Muscle layer of duodenum (tissue), 2 donors: ENCODE data around the gene UBE2E1.
"Not testable (repeated sequence)": the region's sequence is repeated elsewhere in the genome, so short reads cannot be mapped to it uniquely, and the experiment has no call there.

Source experiments
- H3K27ac ChIP-seq: one replicate; pipeline ENCODE4 v1.7.0; 2013; ENCODE audit warnings: mild to moderate bottlenecking, low read length
- H3K27me3 ChIP-seq: one replicate; pipeline ENCODE4 v1.7.0; 2013; ENCODE audit warnings: low read depth, mild to moderate bottlenecking, control low read depth, low read length
- H3K36me3 ChIP-seq, 2 donors: one replicate each; pipeline ENCODE4 v1.7.0; 2013; ENCODE audit warnings: low read length in 2 of 2, control low read depth in 1 of 2, mild to moderate bottlenecking in 1 of 2; ENCODE audit not compliant: insufficient read depth in 2 of 2, control insufficient read depth in 1 of 2
- H3K4me1 ChIP-seq, 2 donors: one replicate each; pipeline ENCODE4 v1.7.0; 2013; ENCODE audit warnings: low read length in 2 of 2, mild to moderate bottlenecking in 2 of 2, control low read depth in 1 of 2, moderate library complexity in 1 of 2; ENCODE audit not compliant: insufficient read depth in 2 of 2, control insufficient read depth in 1 of 2
- H3K4me3 ChIP-seq, 2 donors: one replicate each; pipeline ENCODE4 v1.7.0; 2013; ENCODE audit warnings: low read length in 2 of 2, low read depth in 1 of 2, mild to moderate bottlenecking in 1 of 2
- H3K9me3 ChIP-seq, 2 donors: one replicate each; pipeline ENCODE4 v1.7.0; 2013; ENCODE audit warnings: low read length in 2 of 2, control low read depth in 1 of 2, mild to moderate bottlenecking in 1 of 2; ENCODE audit not compliant: control insufficient read depth in 1 of 2
- donor health status: healthy.

UBE2E1 gene

GRCh38 chr3:23835802-23836201 is 30.0 kb downstream of the UBE2E1 start:
- Histone ChIP-seq H3K27me3 (no peaks in the 10 kb centered on the region), H3K9me3 (no peaks in the 10 kb centered on the region), H3K36me3 (no peaks in the 10 kb centered on the region), H3K27ac (no peak overlapping the region), H3K4me1 (peaks cover 11 to 24% of the 10 kb centered on the region in 2 donors), H3K4me3 (no peak overlapping the region)

GRCh38 chr3:23836536-23837230 is 30.9 kb downstream of the UBE2E1 start:
- Histone ChIP-seq H3K4me3 (no peak overlapping the region), H3K36me3 (no peaks in the 10 kb centered on the region), H3K27me3 (no peaks in the 10 kb centered on the region), H3K27ac (no peak overlapping the region), H3K9me3 (no peaks in the 10 kb centered on the region), H3K4me1 (peaks cover 11 to 24% of the 10 kb centered on the region in 2 donors)

- Histone ChIP-seq H3K36me3 (no peaks in the 10 kb centered on the region), H3K27ac (no peak overlapping the region), H3K4me1 (peaks cover 11 to 24% of the 10 kb centered on the region in 2 donors), H3K9me3 (no peaks in the 10 kb centered on the region), H3K27me3 (no peaks in the 10 kb centered on the region), H3K4me3 (no peak overlapping the region)
These were observed 31.5 kb downstream of the UBE2E1 start for GRCh38 chr3:23837286-23837685.

GRCh38 chr3:23837691-23838090 is 31.9 kb downstream of the UBE2E1 start:
- no peaks in the 10 kb centered on the region for H3K27me3 ChIP-seq
- no peak overlapping the region for H3K4me3 ChIP-seq
- H3K36me3 ChIP-seq = no peaks in the 10 kb centered on the region
- H3K9me3 ChIP-seq = no peaks in the 10 kb centered on the region
- peaks cover 11 to 24% of the 10 kb centered on the region in 2 donors for H3K4me1 ChIP-seq
- no peak overlapping the region for H3K27ac ChIP-seq

- Histone ChIP-seq H3K4me3 (no peak overlapping the region), H3K27me3 (no peaks in the 10 kb centered on the region), H3K4me1 (peaks cover 11 to 21% of the 10 kb centered on the region in 2 donors), H3K27ac (no peak overlapping the region), H3K9me3 (no peaks in the 10 kb centered on the region), H3K36me3 (no peaks in the 10 kb centered on the region)
These were observed 34.8 kb downstream of the UBE2E1 start for GRCh38 chr3:23840521-23840920.

GRCh38 chr3:23843869-23844268 is 38.1 kb downstream of the UBE2E1 start:
- H3K9me3 ChIP-seq = no peaks in the 10 kb centered on the region

GRCh38 chr3:23845326-23846216 is 39.8 kb downstream of the UBE2E1 start:
- Histone ChIP-seq H3K4me3 (no peak overlapping the region), H3K27ac (no peak overlapping the region), H3K27me3 (no peaks in the 10 kb centered on the region), H3K4me1 (no peaks in the 10 kb centered on the region), H3K36me3 (no peaks in the 10 kb centered on the region), H3K9me3 (no peaks in the 10 kb centered on the region)

More at GRCh38 chr3:23843869-23844268, 38.1 kb downstream of the UBE2E1 start:
- Histone ChIP-seq H3K4me1 (no peaks in the 10 kb centered on the region), H3K27me3 (no peaks in the 10 kb centered on the region), H3K27ac (no peak overlapping the region), H3K36me3 (no peaks in the 10 kb centered on the region), H3K4me3 (no peak overlapping the region)

GRCh38 chr3:23849462-23849861 is 43.7 kb downstream of the UBE2E1 start:
- not testable (repeated sequence) for H3K4me1 ChIP-seq, H3K9me3 ChIP-seq, H3K27me3 ChIP-seq, H3K4me3 ChIP-seq, H3K27ac ChIP-seq, H3K36me3 ChIP-seq

- Histone ChIP-seq H3K4me1 (peaks cover 8 to 20% of the 10 kb centered on the region in 2 donors), H3K36me3 (no peaks in the 10 kb centered on the region), H3K4me3 (no peak overlapping the region), H3K27ac (no peak overlapping the region), H3K27me3 (no peaks in the 10 kb centered on the region), H3K9me3 (no peaks in the 10 kb centered on the region)
These were observed 50.5 kb downstream of the UBE2E1 start for GRCh38 chr3:23856286-23856685.

GRCh38 chr3:23859012-23859743 is 53.4 kb downstream of the UBE2E1 start:
- H3K9me3 ChIP-seq = no peaks in the 10 kb centered on the region
- peaks cover 8 to 23% of the 10 kb centered on the region in 2 donors for H3K4me1 ChIP-seq
- no peak overlapping the region for H3K4me3 ChIP-seq
- no peak overlapping the region for H3K27ac ChIP-seq
- no peaks in the 10 kb centered on the region for H3K36me3 ChIP-seq
- no peaks in the 10 kb centered on the region for H3K27me3 ChIP-seq

GRCh38 chr3:23859839-23860382 is 54.2 kb downstream of the UBE2E1 start:
- Histone ChIP-seq H3K27me3 (no peaks in the 10 kb centered on the region), H3K4me1 (peaks cover 8 to 27% of the 10 kb centered on the region in 2 donors), H3K27ac (no peak overlapping the region), H3K4me3 (no peak overlapping the region), H3K9me3 (no peaks in the 10 kb centered on the region), H3K36me3 (no peaks in the 10 kb centered on the region)
